Glomerular endothelial cell (primary cell): ENCODE results near the gene CARTPT. TPM values are rescaled to one million over a fixed set of nuclear protein-coding genes. Genes with fewer than 3 reads are reported as not detected.

Experiments used
- total RNA-seq: library from RNA; depleted of rRNA; stranded (reverse); fragments of >200 nt; gene quantifications from 2 replicates; pipeline ENCODE4 v1.2.3, GENCODE V29; 2015

CARTPT gene
- total RNA-seq, 1 donor from 2014 or later: not detected

Other genes starting within 250 kb of the CARTPT start
- gene MCCC2, start 131.9 kb upstream of the CARTPT start, total RNA-seq: 30.8 and 34.0 TPM in 2 replicates